IMR-90 (cell line): ENCODE measurements around the gene TMEM240. TPM values are rescaled to one million over a fixed set of nuclear protein-coding genes. Genes with fewer than 3 reads are reported as not detected.

Source experiments
- ATAC-seq: fragments of 200-7000 bp; cut with Tn5 transposase; 2 replicates; pipeline ENCODE4 v1.9.1; 2020; ENCODE audit warnings: low read depth, mild to moderate bottlenecking, moderate library complexity
- BruUV-seq: library from RNA; stranded (reverse); fragments of 400-500 nt; replicated peaks from 2 replicates; lab custom pipeline; 2021; lab: Mats Ljungman, UMichigan
- CTCF ChIA-PET: fragments of 300-600 bp; formaldehyde crosslinking; extraction: SDS; loops from one replicate; lab custom pipeline; 2021; ENCODE audit warnings: antibody characterized with exemption; lab: Yijun Ruan, JAX
- POLR2A ChIA-PET: fragments of 300-600 bp; sonication (Branson Sonifier 250); formaldehyde crosslinking; loops from one replicate; lab custom pipeline; 2022; ENCODE audit warnings: antibody characterized with exemption; ENCODE audit not compliant: unreplicated experiment; lab: Charles Lee
- DNase-seq: peaks from one replicate; pipeline ENCODE4 v3.0.0; 2013
- H2AFZ ChIP-seq: replicated peaks from 2 replicates; pipeline ENCODE3; 2013; ENCODE audit warnings: low read length, mild to moderate bottlenecking; ENCODE audit not compliant: poor library complexity
- H2AK5ac ChIP-seq: 2 replicates; pipeline ENCODE4 v1.6.1; 2013; ENCODE audit warnings: low read depth, low read length, inconsistent platforms
- H2AK9ac ChIP-seq: replicated peaks from 2 replicates; pipeline ENCODE3; 2013; ENCODE audit warnings: mild to moderate bottlenecking, low read depth, low read length, moderate library complexity; ENCODE audit not compliant: poor library complexity
- H2BK120ac ChIP-seq: 2 replicates; pipeline ENCODE4 v1.6.1; 2013; ENCODE audit warnings: low read depth, low read length, inconsistent platforms
- H2BK15ac ChIP-seq: 3 replicates; pipeline ENCODE4 v1.6.1; 2013; ENCODE audit warnings: low read depth, low read length, inconsistent platforms
- H2BK20ac ChIP-seq: 2 replicates; pipeline ENCODE4 v1.6.1; 2013; ENCODE audit warnings: low read depth, mild to moderate bottlenecking, inconsistent platforms, low read length, moderate library complexity
- H2BK5ac ChIP-seq: 2 replicates; pipeline ENCODE4 v1.6.1; 2013; ENCODE audit warnings: mild to moderate bottlenecking, low read depth, low read length, inconsistent platforms; ENCODE audit not compliant: poor library complexity, severe bottlenecking
- H3K14ac ChIP-seq: replicated peaks from 2 replicates; pipeline ENCODE4 v1.6.1; 2013; ENCODE audit warnings: low read depth, low read length, inconsistent platforms
- H3K18ac ChIP-seq: 2 replicates; pipeline ENCODE4 v1.6.1; 2013; ENCODE audit warnings: low read depth, low read length, control low read depth
- H3K23ac ChIP-seq: 2 replicates; pipeline ENCODE4 v1.6.1; 2013; ENCODE audit warnings: low read depth, low read length, inconsistent platforms
- H3K27ac ChIP-seq: 2 replicates; pipeline ENCODE4 v1.5.1; 2013; ENCODE audit warnings: mild to moderate bottlenecking, control low read depth, low read length; ENCODE audit not compliant: insufficient read depth
- H3K27me3 ChIP-seq: 2 replicates; pipeline ENCODE4 v1.6.1; 2013; ENCODE audit warnings: low read length; ENCODE audit not compliant: control insufficient read depth, insufficient read depth
- H3K36me3 ChIP-seq: 2 replicates; pipeline ENCODE4 v1.6.1; 2013; ENCODE audit warnings: low read length, mixed read lengths; ENCODE audit not compliant: control insufficient read depth, insufficient read depth
- H3K4ac ChIP-seq: 2 replicates; pipeline ENCODE4 v1.6.1; 2013; ENCODE audit warnings: low read depth, low read length, inconsistent platforms
- H3K4me1 ChIP-seq: 2 replicates; pipeline ENCODE4 v1.6.1; 2013; ENCODE audit warnings: low read length, mixed read lengths; ENCODE audit not compliant: control insufficient read depth, insufficient read depth
- H3K4me2 ChIP-seq: 2 replicates; pipeline ENCODE4 v1.6.1; 2013; ENCODE audit warnings: low read depth, mild to moderate bottlenecking, control low read depth, low read length, moderate library complexity
- H3K4me3 ChIP-seq: 2 replicates; pipeline ENCODE4 v1.5.1; 2013; ENCODE audit warnings: low read depth, mild to moderate bottlenecking, control low read depth, low read length, moderate library complexity; ENCODE audit not compliant: insufficient read depth
- H3K56ac ChIP-seq: 2 replicates; pipeline ENCODE4 v1.6.1; 2013; ENCODE audit warnings: low read length, inconsistent platforms; ENCODE audit not compliant: insufficient read depth; ENCODE audit errors: extremely low read depth
- H3K79me1 ChIP-seq, 2 experiments: 2 replicates each; pipeline ENCODE4 v1.6.1; 2013; ENCODE audit warnings: low read length in 2 of 2, inconsistent platforms in 1 of 2, low read depth in 1 of 2
- H3K9ac ChIP-seq: 2 replicates; pipeline ENCODE4 v1.6.1; 2013; ENCODE audit warnings: low read depth, low read length, control low read depth
- H3K9me1 ChIP-seq: 2 replicates; pipeline ENCODE4 v1.6.1; 2013; ENCODE audit warnings: low read length, inconsistent platforms; ENCODE audit not compliant: insufficient read depth
- H3K9me3 ChIP-seq: 2 replicates; pipeline ENCODE4 v1.6.1; 2013; ENCODE audit warnings: low read length; ENCODE audit not compliant: control insufficient read depth, insufficient read depth
- H4K20me1 ChIP-seq: 2 replicates; pipeline ENCODE4 v1.6.1; 2013; ENCODE audit warnings: low read length, inconsistent platforms; ENCODE audit not compliant: insufficient read depth
- H4K5ac ChIP-seq: 2 replicates; pipeline ENCODE4 v1.6.1; 2013; ENCODE audit warnings: mild to moderate bottlenecking, low read depth, low read length, control low read depth
- H4K8ac ChIP-seq, 2 experiments: 2 replicates each; pipeline ENCODE4 v1.6.1; 2013; ENCODE audit warnings: low read depth in 2 of 2, low read length in 2 of 2, control low read depth in 1 of 2, inconsistent platforms in 1 of 2
- H4K91ac ChIP-seq: 2 replicates; pipeline ENCODE4 v1.6.1; 2013; ENCODE audit warnings: low read depth, low read length, inconsistent platforms; ENCODE audit not compliant: insufficient read depth
- BHLHE40 ChIP-seq: fragments of 150-350 bp; IDR thresholded peaks from 2 replicates; pipeline ENCODE4 v1.6.1; 2016; ENCODE audit warnings: mild to moderate bottlenecking, low read depth, low read length
- CEBPB ChIP-seq: IDR thresholded peaks from 2 replicates; pipeline ENCODE4 v1.6.1; 2012; ENCODE audit warnings: low read depth, low read length, improper control_type of control experiment
- CHD1 ChIP-seq: IDR thresholded peaks from 2 replicates; pipeline ENCODE4 v1.6.1; 2012; ENCODE audit warnings: low read depth, low read length, improper control_type of control experiment
- CTCF ChIP-seq: conservative IDR thresholded peaks from 2 replicates; pipeline ENCODE4 v1.5.1; 2012; ENCODE audit warnings: mild to moderate bottlenecking, low read depth, low read length, improper control_type of control experiment
- FOS ChIP-seq: fragments of 150-350 bp; IDR thresholded peaks from 2 replicates; pipeline ENCODE4 v1.6.1; 2016; ENCODE audit warnings: low read depth, low read length
- MAFK ChIP-seq: IDR thresholded peaks from 2 replicates; pipeline ENCODE4 v1.6.1; 2012; ENCODE audit warnings: low read depth, low read length, improper control_type of control experiment
- MAZ ChIP-seq: IDR thresholded peaks from 2 replicates; pipeline ENCODE4 v1.6.1; 2012; ENCODE audit warnings: low read depth, mild to moderate bottlenecking, low read length, improper control_type of control experiment, moderate library complexity, borderline replicate concordance
- MXI1 ChIP-seq: IDR thresholded peaks from 2 replicates; pipeline ENCODE4 v1.6.1; 2012; ENCODE audit warnings: low read depth, mild to moderate bottlenecking, low read length, moderate library complexity, borderline replicate concordance
- RAD21 ChIP-seq: IDR thresholded peaks from 2 replicates; pipeline ENCODE4 v1.6.1; 2012; ENCODE audit warnings: low read length, improper control_type of control experiment
- RCOR1 ChIP-seq: IDR thresholded peaks from 2 replicates; pipeline ENCODE4 v1.6.1; 2012; ENCODE audit warnings: mild to moderate bottlenecking, low read length, improper control_type of control experiment; ENCODE audit not compliant: insufficient replicate concordance
- SMC3 ChIP-seq: fragments of 150-350 bp; IDR thresholded peaks from 2 replicates; pipeline ENCODE4 v1.6.1; 2016; ENCODE audit warnings: low read depth, mild to moderate bottlenecking, antibody characterized with exemption, low read length, moderate library complexity
- WGBS, 2 experiments: methylation state at CpG; one replicate each; pipeline versions ENCODE4 v1.1.5 to v1.1.7; 2013; ENCODE audit warnings: missing lambda C conversion rate in 2 of 2; ENCODE audit not compliant: insufficient read length in 1 of 2; ENCODE audit errors: extremely low coverage in 2 of 2; 5-methylcytosine and 5-hydroxymethylcytosine counted together
- dilution Hi-C: fragments of 300-500 bp; cut with HindIII; formaldehyde crosslinking; loops from one replicate; pipeline ENCODE4 v1.14.3; 2018; ENCODE audit warnings: low sequenced_read_pairs; ENCODE audit not compliant: unreplicated experiment
- in situ Hi-C: fragments of 300-500 bp; cut with MboI; formaldehyde crosslinking; loops from 3 replicates; pipeline ENCODE4 v1.14.3; 2019; ENCODE audit warnings: low sequenced_read_pairs, inconsistent platforms, mixed read lengths
- intact Hi-C: fragments of 100-400 bp; cut with micrococcal nuclease; formaldehyde crosslinking; loops from 2 replicates; pipeline ENCODE4 v1.10.0; 2022
- polyA plus RNA-seq, 3 experiments: library from polyadenylated mRNA; depleted of rRNA; stranded (reverse); fragments of >200 nt; gene quantifications; 2 replicates each; pipeline ENCODE4 v1.2.3, GENCODE V29; 2012; ENCODE audit warnings: low replicate concordance in 1 of 3
- total RNA-seq: library from RNA; depleted of rRNA; stranded (reverse); fragments of >200 nt; gene quantifications from 2 replicates; pipeline ENCODE4 v1.2.3, GENCODE V29; 2012

Gene TMEM240
- total and polyA plus RNA-seq, 2 of the 4 experiments (the other 2 are of a cell fraction): 1.6 to 7.6 TPM

- no peak overlapping the region for H3K56ac ChIP-seq
- no peak overlapping the region for H2BK15ac ChIP-seq
- H2AK9ac ChIP-seq: no peak overlapping the region
- H4K5ac ChIP-seq: no peak overlapping the region
- peaks cover 58% of the 10 kb centered on the region for H3K36me3 ChIP-seq
- H2BK120ac ChIP-seq: no peak overlapping the region
- H3K23ac ChIP-seq: no peak overlapping the region
- ChIA-PET CTCF (no interaction called here), POLR2A (no interaction called here)
- H4K91ac ChIP-seq: no peak overlapping the region
- no peak overlapping the region for H3K18ac ChIP-seq
- ATAC-seq (no peak), DNase-seq (no peak)
- peaks cover 2% of the 10 kb centered on the region; the same call in 1 of the 2 replicates for H3K4me1 ChIP-seq
- WGBS, 2 experiments: 100% methylated on average over 3 of the region's 10 CpGs; no CpG with 5 or more reads in 1 of the 2 experiments
- no peak overlapping the region for H2BK5ac ChIP-seq
- H3K14ac ChIP-seq: no peak overlapping the region
- H4K8ac ChIP-seq: no peak overlapping the region
- H3K4ac ChIP-seq: no peak overlapping the region
- peaks cover 16 to 60% of the 10 kb centered on the region in 2 experiments for H3K79me1 ChIP-seq
- H3K27me3 ChIP-seq: no peaks in the 10 kb centered on the region
- peaks cover 86% of the 10 kb centered on the region for H4K20me1 ChIP-seq
- no peaks in the 10 kb centered on the region for H3K9me3 ChIP-seq
- dilution Hi-C loops (no loop called here), intact Hi-C loops (no loop called here), in situ Hi-C loops (no loop called here)
- H3K4me2 ChIP-seq: no peak overlapping the region
- peaks cover 19% of the 10 kb centered on the region for H3K9me1 ChIP-seq
- no TSS peak for BruUV-seq
- no peak overlapping the region for H2AK5ac ChIP-seq
- H2BK20ac ChIP-seq: no peak overlapping the region
- no peak overlapping the region for H3K4me3 ChIP-seq
- no peak overlapping the region for H3K27ac ChIP-seq
- no peak overlapping the region for H3K9ac ChIP-seq
- TF ChIP-seq CTCF (no peak), RAD21 (no peak), MXI1 (no peak), BHLHE40 (no peak), SMC3 (no peak), MAZ (no peak), RCOR1 (no peak), FOS (no peak), MAFK (no peak), CEBPB (no peak), CHD1 (no peak)
- H2AFZ ChIP-seq: no peak overlapping the region
Measured at GRCh38 chr1:1565340-1565739, 24.9 kb upstream of the TMEM240 start.
